ENCODE measurements around the gene MORC3.
"Not testable (repeated sequence)": the region's sequence is repeated elsewhere in the genome, so short reads cannot be mapped to it uniquely, and the experiment has no call there.

MORC3 gene

GRCh38 chr21:36388096-36388495 is 68.1 kb downstream of the MORC3 start:
- TF ChIP-seq CTCF (IDR thresholded peaks at IDR 0.05; ENCODE audit: insufficient read depth, missing control alignments): no peak
- FAIRE-seq: no peak
- DNase-seq (ENCODE audit: insufficient read length, low spot score): no peak

GRCh38 chr21:36388835-36389234 is 68.8 kb downstream of the MORC3 start:
- TF ChIP-seq CTCF (IDR thresholded peaks at IDR 0.05; ENCODE audit: insufficient read depth, missing control alignments): no peak
- DNase-seq (ENCODE audit: insufficient read length, low spot score): no peak
- no peak for FAIRE-seq

- FAIRE-seq; DNase-seq (ENCODE audit: insufficient read length, low spot score): not testable (repeated sequence)
Observed at GRCh38 chr21:36391649-36392048, 71.7 kb downstream of the MORC3 start.

GRCh38 chr21:36395353-36396111 is 75.5 kb downstream of the MORC3 start:
- no peak for TF ChIP-seq CTCF (IDR thresholded peaks at IDR 0.05; ENCODE audit: insufficient read depth, missing control alignments)
- DNase-seq (ENCODE audit: insufficient read length, low spot score): peak; percentile 52
- peak; percentile 72 for FAIRE-seq

GRCh38 chr21:36396325-36396724 is 76.3 kb downstream of the MORC3 start:
- no peak for FAIRE-seq

GRCh38 chr21:36396971-36397370 is 77.0 kb downstream of the MORC3 start:
- no peak for FAIRE-seq
- TF ChIP-seq CTCF (IDR thresholded peaks at IDR 0.05; ENCODE audit: insufficient read depth, missing control alignments): no peak
- no peak for DNase-seq (ENCODE audit: insufficient read length, low spot score)

More at GRCh38 chr21:36396325-36396724, 76.3 kb downstream of the MORC3 start:
- no peak for TF ChIP-seq CTCF (IDR thresholded peaks at IDR 0.05; ENCODE audit: insufficient read depth, missing control alignments)
- no peak for DNase-seq (ENCODE audit: insufficient read length, low spot score)

- no peak for TF ChIP-seq CTCF (IDR thresholded peaks at IDR 0.05; ENCODE audit: insufficient read depth, missing control alignments)
- FAIRE-seq: no peak
- DNase-seq (ENCODE audit: insufficient read length, low spot score): no peak
Observed at GRCh38 chr21:36397606-36398005, 77.6 kb downstream of the MORC3 start.

- FAIRE-seq; DNase-seq (ENCODE audit: insufficient read length, low spot score): not testable (repeated sequence)
Observed at GRCh38 chr21:36399736-36400135, 79.7 kb downstream of the MORC3 start.

Measured in D721Med (cell line).